HFF-Myc (cell line): ENCODE data around the gene EFR3B.

Experiments used
- DNase-seq: peaks from one replicate; pipeline ENCODE4 v3.0.0-alpha.2; 2011; ENCODE audit warnings: low read depth; ENCODE audit errors: extremely low read depth
- H3K4me3 ChIP-seq: replicated peaks from 2 replicates; pipeline ENCODE4 v1.5.1; 2011; ENCODE audit warnings: low read depth, mild to moderate bottlenecking, control low read depth, low read length
- TF ChIP-seq, protein P1 (sequence below): IDR thresholded peaks from 2 replicates; pipeline ENCODE4 v1.5.1; 2012; ENCODE audit warnings: mild to moderate bottlenecking, low read depth, low read length, control low read depth; ENCODE audit errors: missing control alignments

Gene EFR3B

DNA sequence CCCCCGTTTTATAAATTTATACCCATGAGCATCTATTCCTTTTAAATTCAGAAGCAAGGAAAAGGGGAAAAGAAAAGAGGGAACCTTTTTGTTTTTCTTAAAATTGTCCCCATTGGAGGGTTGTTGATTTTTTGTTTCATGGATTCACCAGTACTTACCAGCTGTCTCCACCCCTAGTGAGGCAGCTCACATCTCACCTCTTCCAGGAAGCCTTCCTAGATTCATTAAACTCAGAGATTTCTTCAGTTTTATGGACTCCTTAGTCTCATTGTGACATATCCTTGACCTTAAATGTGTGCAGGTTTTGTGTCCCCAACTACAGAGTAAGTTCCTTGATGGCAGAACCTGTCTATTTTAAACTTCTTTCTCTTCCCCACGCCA is 35.9 kb downstream of the EFR3B start:
- no peak overlapping the region for H3K4me3 ChIP-seq
- no peak for DNase-seq
- TF ChIP-seq, protein P1, sequence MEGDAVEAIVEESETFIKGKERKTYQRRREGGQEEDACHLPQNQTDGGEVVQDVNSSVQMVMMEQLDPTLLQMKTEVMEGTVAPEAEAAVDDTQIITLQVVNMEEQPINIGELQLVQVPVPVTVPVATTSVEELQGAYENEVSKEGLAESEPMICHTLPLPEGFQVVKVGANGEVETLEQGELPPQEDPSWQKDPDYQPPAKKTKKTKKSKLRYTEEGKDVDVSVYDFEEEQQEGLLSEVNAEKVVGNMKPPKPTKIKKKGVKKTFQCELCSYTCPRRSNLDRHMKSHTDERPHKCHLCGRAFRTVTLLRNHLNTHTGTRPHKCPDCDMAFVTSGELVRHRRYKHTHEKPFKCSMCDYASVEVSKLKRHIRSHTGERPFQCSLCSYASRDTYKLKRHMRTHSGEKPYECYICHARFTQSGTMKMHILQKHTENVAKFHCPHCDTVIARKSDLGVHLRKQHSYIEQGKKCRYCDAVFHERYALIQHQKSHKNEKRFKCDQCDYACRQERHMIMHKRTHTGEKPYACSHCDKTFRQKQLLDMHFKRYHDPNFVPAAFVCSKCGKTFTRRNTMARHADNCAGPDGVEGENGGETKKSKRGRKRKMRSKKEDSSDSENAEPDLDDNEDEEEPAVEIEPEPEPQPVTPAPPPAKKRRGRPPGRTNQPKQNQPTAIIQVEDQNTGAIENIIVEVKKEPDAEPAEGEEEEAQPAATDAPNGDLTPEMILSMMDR: no peak

DNA sequence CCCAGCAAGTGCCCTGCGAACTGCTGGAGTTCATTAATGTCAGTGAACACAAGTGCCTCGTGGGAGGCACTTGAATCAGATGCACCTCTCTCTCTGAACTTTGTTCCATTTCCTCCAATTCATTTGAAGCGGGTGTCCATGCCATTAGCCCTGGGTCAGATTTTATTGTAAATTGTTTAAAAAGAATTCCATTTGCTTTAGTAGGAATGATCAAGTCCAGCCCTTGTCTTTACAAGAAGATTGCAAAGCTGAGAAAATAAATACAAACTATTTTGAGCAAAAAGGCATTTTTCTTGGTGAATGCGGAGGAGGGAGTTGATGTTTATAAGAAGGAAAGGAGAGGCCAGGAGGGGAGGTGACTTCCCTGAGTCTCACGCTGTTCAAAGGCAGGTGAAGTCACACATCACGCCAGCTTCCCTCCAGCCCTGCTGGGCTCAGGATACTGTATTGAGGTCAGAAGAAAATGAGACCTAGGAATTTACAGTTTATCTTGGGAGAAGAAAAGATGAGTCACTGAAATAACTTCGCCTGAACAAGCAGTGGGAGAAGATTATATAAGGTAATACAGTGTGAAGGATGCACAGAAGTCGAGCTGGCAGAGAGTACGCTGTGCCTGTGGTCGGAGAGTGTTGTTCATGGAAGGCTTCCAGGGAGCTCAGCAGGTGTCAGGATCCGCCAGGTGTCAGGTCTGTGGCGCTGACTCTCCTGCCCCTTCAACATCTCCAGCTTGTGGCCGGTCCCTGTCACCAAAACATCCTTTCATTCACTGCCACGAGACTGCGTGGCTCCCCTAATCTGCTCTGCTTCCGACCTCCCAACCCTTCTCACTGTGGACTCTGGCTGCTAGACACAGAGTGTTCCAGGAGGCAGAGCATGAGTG is 36.5 kb downstream of the EFR3B start:
- H3K4me3 ChIP-seq: no peak overlapping the region

DNA sequence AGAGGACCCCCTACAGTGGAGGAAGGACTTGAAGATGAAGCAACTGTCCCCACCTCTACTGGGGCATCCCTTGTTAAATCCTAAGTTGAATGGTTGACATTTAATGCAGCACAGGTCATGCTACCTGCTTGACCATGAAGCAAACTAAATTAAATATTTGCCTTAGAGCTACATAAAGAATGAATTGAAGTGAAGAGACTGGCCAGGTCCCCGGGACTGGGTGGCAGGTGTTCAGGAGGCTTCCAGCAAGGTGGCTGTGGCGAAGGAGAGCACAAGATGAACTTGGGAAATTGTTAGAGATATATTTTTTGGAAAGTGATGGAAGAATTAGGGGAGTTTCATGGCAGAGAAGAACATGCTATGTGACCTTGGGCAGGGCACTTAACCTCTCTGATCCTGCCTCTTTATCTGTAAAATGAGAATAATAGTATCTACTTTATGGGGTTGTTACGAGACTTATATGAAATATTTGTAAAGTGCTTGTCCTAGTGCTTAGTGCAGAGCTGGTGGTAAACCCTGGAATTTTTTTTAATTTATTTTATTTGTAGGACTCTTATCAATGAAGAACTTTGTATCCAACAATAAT is 37.3 kb downstream of the EFR3B start:
- no peak overlapping the region for H3K4me3 ChIP-seq
- TF ChIP-seq, protein P1: no peak
- DNase-seq: no peak

More for the DNA sequence above, 36.5 kb downstream of the EFR3B start:
- TF ChIP-seq, protein P1: no peak
- DNase-seq: no peak

DNA sequence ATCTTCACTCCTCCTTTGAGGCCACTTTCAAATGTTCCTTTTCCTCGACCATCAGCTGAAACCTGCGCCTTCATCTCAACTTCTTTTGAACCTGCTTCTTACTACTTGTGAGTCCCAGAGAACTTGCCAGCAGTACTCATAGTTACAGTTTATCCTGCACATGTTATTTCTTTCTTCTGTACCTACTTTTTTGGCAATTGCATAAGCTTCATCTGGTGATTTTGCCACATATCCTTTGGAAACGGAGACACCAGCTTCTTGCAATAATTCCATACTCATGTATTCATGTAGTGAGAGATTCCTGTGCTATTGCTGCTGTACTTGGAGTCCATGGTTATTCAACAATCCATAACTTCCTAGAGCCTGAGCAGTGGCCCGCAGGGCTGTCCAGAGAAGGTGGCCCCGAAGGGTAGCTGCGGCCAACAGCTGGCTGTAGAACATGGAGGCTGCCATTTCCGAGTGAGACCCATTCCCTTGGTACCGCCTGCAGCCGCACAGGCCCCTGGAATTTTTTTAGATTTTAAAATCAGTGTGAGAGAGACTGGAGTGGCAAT is 39.4 kb downstream of the EFR3B start:
- no peak for DNase-seq
- no peak overlapping the region for H3K4me3 ChIP-seq
- TF ChIP-seq, protein P1: no peak

DNA sequence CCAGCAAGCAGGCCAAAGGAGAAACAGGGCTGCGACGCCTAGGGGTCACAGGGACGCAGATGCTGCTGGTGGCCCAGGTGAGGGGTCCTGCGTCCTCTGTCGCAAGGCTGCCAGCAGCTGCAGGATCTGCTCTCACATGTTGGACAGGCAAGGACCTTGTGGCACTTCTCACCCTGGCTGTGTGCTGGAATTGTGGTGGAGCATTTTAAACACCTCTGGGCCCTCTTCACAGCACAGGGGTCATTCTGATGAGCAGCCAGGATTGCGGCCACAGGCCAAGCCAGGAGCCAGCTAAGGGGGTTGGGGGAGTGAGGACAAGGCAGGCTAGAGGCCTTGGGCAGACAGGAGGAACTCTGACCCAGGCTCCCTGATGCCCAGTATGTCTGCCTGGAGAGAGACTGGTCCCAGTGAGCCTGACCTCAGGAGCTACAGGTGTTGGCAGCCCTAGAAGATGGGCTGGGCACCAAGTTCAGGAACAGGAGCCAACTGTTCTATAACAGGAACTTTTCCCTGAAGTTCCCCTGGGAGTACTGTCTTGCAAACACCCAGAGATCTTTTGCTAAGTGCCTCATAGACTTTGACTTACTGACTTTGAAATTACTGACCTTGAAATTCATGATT is 40.2 kb downstream of the EFR3B start:
- DNase-seq: no peak
- TF ChIP-seq, protein P1: no peak
- H3K4me3 ChIP-seq: no peak overlapping the region

DNA sequence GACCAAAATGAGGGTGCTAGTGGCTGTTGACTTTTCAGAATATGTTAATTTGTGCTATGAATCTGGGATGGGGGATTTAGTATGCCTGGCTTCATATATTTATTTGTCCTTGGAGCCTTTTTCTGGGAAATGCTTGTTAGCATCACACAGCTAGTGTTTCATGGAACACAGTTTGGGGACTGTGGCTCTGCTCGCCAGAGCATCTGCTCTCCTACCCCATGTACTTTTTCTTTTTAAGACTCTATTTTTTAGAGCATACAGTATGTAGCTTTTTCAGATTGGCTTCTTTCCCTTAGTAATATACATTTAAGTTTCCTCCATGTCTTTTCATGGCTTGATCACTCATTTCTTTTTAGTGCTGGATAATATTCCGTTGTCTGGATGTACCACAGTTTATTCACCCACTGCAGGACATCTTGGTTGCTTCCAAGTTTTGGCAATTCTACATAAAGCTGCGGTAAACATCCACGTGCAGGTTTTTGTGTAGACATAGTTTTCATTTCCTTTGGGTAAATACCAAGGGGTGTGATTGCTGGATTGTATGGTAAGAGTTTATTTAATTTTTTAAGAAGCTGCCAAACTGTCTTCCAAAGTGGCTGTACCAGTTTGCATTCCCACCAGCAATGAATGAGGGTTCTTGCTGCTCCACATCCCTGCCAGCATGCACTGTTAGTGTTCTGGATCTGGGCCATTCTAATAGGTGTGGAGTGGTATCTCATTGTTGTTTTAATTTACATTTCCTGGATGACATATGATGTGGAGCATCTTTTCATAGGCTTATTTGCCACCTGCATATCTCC is 44.1 kb downstream of the EFR3B start:
- H3K4me3 ChIP-seq: no peak overlapping the region
- TF ChIP-seq, protein P1: no peak
- DNase-seq: no peak
